CD4-positive, alpha-beta T cell treated with Interleukin-2 at 100 ng/mL for 4 hours (primary cell): ENCODE results near the gene ZG16.

Experiments
- DNase-seq: peaks from one replicate; pipeline ENCODE4 v3.0.0-alpha.2; 2020; ENCODE audit warnings: low spot score

The ZG16 gene

DNA sequence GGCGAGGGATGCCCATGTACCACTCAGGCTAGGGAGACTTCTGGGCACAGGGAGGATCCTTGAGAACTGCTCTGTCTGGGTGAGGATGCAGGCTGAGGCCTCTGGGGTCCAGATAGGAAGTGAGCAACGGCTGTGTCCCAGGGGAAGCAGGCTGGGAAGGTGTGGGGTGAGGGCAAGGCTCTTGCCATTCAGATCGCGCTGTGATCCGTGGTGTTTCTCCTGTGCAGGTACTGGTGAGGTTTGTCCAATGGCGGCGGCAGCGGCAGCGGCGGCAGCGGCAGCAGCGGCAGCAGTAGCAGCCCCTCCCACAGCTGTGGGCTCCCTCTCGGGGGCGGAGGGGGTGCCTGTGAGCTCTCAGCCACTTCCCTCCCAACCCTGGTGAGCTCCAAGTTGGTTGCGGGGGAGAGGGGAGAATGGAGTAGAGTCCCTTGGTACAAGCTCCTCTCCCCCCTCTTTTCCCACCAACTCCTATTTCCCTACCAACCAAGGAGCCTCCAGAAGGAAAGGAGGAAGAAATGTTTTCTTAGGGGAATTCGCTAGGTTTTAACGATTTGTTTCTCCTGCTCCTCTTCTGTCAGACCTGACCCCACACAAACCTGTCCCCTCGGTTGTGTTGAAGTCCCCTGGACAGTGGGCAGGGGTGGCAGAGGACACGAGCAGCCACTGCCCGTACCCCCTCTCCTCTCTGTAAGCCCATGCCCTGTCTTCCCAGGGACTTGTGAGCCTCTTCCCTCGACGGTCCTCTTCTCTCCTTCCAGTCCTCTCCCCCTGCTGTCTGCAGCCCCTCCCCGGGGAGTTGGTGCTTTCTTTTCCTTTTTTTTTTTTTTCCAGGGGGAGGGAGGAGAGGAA, 32.0 kb downstream of the ZG16 start:
- DNase-seq, result peak; percentile 47

DNA sequence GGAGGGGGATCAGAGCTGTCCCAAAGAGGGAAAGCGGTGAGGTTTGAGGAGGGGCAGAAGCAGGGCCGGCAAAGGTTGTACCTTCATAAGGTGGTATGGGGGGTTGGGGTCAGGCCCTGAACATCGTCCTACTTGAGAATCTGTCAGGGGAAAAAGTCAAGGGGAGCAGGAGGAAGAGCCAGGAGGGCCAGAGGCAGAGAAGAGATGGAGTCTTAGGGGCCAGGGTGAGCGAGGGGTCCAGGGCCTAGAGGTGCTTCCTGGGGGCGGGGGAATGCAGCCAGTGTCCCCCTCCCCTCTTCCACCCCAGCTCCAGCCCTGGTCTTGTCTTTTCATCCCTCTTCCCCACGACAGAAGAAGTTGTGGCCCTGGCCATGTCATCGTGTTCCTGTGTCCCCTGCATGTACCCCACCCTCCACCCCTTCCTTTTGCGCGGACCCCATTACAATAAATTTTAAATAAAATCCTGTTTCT, 32.7 kb downstream of the ZG16 start:
- no peak for DNase-seq

DNA sequence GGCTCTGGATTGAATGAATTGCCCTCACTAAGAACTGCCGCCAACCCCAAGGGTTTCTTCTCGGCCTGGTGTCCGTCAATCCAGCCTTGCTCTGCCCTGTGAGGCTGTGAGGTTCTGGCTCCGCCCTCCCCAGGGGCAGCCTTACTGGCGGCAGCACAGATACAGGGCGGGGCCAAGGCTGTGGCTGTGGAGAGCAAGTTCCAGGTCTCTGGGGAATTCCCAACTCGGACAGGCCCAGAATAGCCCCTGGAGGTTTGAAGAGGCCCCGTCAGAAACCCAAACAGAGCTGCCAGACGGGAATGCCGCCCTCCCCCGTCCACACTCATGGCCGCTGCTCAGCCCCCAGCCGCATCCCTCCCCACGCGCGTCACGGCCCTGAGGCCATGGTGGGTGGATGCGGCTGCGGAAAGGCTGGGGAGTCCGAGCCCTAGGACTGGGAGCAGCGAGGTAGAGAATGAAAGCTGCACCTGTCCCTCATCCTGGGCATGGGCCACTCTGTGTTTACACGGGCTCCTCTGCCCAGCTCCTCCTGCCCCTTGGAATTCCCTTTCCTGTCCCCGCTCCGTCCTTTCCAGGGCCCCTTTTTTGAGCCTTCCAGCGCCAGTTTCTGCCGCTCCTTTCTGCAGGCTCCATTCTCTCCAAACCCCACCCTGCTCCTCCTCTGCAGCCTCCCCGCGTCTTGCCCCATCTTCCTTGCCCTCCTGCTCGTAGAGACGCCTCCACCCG, 33.3 kb downstream of the ZG16 start:
- DNase-seq, result peak; percentile 71

DNA sequence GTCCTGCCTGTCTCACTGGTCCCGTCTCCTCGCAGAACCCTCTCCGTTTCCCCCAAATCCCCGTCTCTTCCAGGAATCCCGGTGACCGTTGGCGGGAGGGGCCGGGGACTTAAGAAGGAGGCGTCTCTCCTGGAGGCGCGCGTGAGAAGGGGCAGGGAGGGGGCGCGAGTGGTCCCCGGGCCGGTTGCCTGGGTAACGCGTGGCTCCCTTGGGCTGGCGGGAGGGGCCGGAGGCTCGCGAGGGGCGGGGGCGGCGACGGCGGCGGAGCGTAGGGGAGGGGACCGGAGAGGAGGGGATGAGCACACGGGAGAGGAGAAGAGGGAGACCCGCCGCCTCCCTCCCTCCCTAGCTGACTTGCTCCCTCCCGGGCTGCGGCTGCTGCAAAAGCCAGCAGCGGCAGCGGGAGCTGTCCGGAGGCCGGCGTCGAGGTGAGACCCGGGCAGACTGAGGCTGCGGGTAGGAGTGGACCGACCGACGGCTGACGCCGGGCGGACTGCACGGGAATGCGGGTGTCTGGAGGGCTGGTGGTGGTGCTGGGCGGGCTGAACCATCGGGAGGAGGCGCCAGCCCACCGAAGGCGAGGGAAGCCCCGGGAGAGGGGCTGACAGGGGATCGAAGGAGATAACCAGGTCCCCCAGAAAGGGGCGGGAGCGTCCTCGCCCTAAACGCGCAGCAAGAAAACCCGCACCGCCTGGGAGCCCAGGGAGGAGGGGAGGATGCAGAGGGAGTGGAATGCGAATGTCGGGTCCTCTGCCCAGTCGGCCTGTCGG, 34.0 kb downstream of the ZG16 start, which contains the start of gene PRRT2:
Gene PRRT2, plus strand, starts transcription at position 298 of the 770 bp plus-strand sequence. CDS start 862 bp downstream, outside the sequence.
- DNase-seq, result peak; percentile 57

DNA sequence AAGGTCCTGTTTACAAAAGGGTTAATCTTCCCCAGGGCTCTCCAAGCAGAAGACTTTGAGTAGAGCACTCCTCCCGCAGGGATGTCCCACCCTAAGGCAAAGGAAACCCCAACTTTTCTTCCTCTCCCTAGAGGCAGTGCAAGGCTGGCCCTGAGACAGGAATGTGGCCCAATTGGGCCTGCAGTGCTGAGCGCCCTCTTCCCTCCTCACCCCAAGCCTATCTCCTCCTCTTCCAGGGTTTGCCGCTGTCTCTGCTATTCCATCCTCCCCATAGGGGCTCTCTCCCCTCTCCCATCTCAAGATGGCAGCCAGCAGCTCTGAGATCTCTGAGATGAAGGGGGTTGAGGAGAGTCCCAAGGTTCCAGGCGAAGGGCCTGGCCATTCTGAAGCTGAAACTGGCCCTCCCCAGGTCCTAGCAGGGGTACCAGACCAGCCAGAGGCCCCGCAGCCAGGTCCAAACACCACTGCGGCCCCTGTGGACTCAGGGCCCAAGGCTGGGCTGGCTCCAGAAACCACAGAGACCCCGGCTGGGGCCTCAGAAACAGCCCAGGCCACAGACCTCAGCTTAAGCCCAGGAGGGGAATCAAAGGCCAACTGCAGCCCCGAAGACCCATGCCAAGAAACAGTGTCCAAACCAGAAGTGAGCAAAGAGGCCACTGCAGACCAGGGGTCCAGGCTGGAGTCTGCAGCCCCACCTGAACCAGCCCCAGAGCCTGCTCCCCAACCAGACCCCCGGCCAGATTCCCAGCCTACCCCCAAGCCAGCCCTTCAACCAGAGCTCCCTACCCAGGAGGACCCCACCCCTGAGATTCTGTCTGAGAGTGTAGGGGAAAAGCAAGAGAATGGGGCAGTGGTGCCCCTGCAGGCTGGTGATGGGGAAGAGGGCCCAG, 34.9 kb downstream of the ZG16 start:
- no peak for DNase-seq

DNA sequence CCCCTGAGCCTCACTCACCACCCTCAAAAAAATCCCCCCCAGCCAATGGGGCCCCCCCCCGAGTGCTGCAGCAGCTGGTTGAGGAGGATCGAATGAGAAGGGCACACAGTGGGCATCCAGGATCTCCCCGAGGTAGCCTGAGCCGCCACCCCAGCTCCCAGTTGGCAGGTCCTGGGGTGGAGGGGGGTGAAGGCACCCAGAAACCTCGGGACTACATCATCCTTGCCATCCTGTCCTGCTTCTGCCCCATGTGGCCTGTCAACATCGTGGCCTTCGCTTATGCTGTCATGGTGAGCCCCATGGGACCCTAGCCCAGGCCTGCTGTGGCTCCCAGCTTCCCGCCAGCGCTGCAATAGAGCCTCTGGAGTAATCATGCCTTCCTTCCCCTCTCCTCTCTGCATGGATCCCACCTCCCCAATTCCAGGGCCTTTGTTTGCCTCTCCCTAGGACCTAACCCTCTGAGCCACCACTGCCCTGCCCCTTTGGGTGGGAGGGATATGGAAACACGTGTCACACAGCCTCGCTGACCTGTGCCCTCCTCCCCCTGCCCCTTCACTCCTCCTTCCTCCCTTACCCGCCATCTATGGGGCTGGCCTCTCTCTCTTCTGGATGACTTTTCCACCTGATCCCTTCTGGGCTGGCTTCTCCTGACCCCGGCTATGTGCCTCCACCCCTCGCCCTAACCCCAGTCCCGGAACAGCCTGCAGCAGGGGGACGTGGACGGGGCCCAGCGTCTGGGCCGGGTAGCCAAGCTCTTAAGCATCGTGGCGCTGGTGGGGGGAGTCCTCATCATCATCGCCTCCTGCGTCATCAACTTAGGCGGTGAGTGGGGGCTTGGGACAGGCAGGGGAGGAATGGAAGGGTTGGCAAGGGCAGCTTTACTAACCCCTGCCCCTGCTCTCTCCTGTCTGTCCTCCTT, 35.8 kb downstream of the ZG16 start:
- DNase-seq, result no peak

DNA sequence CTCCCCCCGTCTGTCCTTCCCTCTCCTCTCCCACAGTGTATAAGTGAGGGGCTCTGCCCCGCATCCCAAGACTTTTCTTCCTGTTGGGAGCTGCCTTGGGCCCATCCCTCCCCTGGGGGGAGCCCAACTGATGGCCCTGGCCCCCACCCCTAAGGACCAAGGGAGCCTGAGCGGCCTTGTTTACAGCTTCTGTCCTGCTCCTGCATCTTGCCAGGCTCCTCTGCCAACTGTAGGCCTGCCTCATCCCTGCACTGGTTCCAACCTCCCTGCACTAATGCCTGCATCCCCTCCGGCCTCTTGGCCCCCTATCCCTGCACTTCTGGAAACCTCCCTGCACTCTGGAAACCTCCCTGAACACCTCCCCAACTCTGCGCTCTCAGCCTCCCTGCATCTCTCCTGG, 36.5 kb downstream of the ZG16 start:
- no peak for DNase-seq

DNA sequence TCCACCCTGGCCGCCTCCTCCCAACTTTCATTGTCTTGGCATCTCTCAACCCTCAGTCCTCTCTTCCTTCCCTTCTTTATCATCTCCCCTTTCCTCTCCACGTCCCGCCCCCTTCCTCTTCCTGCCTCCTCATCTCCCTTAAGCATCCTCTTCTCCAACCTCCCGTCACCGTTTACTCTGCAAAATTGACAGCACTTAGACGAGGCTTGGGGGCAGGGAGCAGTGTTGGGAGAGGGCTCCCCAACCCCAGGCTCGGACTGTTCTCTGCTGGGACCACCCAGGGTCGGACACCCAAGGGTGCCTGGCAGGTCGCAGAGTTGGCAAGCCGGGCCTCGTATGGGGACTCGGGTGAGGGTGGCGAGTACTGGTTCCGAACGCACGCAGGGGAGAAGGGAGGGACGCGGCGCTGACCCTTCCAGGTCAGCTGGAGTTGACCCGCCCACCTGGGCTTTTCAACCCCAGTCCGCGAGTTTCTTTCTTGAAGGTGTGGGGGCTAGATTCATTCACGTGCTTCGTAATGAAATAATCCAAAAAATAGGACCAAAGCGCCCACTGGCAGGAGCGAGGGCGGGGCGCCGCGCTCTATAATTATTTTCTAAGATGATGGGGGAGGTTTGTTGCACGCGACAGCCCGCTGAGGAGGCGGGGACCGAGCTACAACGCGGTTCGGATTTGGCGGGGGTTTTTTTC, 37.1 kb downstream of the ZG16 start:
- DNase-seq, result no peak

DNA sequence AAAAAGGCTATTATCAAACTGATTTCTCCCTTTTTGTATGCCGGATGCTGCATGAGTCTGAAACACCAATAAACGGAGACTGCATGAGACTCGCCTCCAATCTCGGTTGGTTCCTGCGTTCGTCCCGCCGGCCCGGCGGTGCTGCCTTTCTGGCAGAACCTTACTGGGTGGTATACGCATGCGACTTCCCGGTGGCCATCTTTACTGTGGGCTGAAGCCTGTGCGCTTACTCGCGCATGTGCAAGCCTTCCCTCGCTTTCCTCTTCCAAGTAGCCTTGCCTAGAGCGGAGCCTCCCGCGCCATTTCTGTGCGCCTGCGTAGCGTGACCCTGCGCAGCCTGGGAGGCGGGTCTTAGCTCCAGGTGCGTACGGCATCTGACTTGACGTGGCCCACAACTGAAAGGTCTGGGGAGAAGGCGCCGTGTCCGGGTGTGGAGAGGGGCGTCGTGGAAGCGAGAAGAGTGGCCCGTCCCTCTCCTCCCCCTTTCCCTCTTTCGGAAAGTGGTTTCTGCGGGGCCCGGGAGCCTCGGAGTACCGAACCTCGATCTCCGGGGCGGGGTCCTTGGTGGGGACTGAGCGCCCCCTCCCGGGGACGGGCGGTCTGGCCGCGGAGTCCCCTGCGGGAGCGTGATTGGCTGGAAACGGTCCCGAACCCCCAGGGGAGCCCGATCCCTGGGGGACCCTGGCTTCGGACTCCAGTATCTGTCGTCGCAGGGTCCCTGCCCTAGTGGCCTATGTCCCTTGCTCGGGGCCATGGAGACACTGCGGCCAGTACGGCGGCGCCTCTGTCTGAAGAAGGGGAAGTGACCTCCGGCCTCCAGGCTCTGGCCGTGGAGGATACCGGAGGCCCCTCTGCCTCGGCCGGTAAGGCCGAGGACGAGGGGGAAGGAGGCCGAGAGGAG, 38.0 kb downstream of the ZG16 start, which contains the start of gene PAGR1:
Gene PAGR1, plus strand, starts transcription at position 360 of the 901 bp plus-strand sequence. Its CDS starts 374 bp downstream, at position 734.
- DNase-seq, result peak; percentile 100

DNA sequence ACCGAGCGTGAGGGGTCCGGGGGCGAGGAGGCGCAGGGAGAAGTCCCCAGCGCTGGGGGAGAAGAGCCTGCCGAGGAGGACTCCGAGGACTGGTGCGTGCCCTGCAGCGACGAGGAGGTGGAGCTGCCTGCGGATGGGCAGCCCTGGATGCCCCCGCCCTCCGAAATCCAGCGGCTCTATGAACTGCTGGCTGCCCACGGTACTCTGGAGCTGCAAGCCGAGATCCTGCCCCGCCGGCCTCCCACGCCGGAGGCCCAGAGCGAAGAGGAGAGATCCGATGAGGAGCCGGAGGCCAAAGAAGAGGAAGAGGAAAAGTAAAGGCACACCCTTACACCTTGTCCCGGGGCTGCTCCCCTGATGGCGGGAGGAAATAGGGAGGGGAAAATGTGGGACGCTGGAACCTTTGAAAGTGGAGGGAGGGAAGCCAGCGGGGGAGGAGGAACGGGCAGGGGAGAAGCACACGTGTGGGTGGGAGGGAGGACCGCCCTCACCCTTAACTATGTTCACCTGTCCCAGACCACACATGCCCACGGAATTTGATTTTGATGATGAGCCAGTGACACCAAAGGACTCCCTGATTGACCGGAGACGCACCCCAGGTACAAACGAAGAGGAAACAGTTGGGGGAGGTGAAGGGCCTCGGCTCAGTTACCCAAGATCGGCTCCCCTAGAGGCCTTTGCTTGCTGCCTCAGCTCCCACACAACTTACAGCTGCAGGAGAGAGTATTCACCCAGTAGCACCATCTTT, 38.8 kb downstream of the ZG16 start:
- DNase-seq, result peak; percentile 41

DNA sequence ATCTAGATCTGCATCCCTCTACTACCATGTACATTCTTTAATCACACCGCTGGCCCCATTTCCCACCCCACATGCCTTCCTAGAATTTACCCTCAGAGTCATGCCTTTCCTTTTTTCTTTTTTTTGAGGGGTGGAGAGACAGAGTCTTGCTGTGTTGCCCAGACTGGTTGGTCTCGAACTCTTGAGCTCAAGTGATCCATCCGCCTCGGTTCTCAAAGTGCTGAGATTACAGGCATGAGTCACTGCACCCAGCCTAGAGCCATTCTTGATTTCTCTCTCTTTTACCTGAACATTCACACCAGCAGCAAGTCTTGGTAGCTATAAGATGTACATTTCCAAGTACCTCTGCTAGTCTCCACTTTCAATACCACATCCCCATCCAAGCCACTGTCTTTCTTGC, 40.0 kb downstream of the ZG16 start:
- no peak for DNase-seq

DNA sequence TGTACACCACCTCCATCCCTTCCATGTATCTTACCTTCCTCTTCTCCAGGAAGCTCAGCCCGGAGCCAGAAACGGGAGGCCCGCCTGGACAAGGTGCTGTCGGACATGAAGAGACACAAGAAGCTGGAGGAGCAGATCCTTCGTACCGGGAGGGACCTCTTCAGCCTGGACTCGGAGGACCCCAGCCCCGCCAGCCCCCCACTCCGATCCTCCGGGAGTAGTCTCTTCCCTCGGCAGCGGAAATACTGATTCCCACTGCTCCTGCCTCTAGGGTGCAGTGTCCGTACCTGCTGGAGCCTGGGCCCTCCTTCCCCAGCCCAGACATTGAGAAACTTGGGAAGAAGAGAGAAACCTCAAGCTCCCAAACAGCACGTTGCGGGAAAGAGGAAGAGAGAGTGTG, 41.5 kb downstream of the ZG16 start:
- DNase-seq, result no peak

DNA sequence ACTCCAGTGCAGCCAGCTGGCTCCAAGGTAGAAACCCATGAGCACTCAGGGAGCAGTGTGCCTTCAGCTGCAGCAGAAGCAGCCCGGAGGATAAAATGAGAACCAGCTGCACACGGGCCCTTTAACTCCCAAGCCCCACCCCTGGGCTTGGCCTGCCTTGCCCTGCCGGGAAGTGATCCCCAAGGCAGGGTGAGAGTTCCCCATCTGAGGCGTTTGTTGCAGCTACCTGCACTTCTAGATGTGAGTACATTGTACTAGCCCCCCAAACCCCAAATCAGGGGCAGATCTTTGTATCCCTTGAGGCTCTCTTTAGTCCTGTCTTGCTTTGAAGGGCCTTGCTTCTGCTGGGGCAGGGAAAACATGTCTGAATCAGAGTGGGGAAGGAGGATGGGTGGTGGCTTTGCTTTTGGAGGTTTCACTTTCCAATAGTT, 42.2 kb downstream of the ZG16 start, which contains the start of gene MVP:
Gene MVP, plus strand, starts transcription at position 192 of the 431 bp plus-strand sequence. CDS start 10,088 bp downstream, outside the sequence.
- peak; percentile 52 for DNase-seq

DNA sequence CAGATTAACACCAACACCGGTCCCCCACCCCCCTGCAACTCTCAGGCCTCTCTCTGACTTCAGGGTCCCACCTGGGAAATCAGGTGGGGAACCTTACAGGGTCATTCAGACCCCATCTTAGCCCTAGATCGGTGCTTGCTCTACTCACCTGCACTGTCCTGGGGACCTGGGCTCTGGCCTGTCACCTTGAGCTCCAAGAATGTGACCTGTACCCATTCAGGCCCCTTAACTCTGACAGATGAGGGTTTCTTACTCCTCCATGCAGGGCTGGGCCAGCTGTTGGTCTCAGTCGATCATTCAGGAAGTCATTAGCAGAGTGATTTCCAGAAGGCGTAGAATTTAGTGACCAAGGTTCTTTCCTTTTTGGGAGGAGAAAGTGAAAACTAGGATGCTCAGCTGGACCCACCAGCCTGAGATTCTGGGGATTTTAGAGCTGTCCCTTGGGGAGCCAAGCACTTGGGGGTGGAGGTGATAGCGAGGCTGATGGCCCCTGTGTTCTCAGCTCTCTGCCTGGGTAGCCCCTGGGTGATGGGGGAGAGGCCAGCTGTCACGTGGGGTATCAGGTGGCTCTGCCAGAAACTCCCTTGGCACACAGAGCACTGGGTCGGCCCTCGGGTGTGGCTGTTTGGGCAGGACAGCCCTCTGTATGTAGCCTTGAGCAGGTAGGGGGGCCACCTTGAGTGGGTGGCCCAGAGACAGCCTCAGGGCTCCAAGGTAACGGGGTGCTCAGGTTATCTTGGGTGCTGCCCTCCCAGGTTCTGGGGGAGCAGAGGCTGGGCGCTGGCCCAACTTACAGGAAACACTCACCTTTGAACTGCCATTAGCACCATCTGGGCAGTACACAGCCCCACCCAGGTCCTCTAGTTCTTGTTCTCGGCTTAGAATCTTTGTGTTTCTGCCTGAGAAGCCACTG, 42.9 kb downstream of the ZG16 start:
- DNase-seq, result peak; percentile 66

DNA sequence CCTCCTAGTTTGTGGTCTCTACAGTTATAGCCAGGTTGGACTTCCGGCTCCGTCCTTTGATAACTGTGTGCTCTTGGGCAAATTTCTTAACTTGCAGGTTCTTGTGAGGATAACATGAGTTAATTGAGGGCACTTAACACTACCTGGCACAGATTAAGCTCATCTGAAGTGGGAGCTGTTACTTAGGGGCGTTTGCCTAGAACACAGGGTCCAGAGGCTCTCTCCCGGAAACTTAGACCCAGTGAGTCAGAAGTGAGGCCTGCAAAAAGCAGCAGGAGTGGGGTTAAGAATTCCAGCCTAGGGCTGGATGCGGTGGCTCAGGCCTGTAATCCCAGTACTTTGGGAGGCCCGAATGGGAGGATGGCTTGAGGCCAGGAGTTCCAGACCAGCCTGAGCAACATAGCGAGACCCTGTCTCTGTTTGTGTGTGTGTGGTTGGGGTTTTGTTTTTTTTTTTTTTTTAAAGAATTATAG, 43.6 kb downstream of the ZG16 start:
- no peak for DNase-seq

DNA sequence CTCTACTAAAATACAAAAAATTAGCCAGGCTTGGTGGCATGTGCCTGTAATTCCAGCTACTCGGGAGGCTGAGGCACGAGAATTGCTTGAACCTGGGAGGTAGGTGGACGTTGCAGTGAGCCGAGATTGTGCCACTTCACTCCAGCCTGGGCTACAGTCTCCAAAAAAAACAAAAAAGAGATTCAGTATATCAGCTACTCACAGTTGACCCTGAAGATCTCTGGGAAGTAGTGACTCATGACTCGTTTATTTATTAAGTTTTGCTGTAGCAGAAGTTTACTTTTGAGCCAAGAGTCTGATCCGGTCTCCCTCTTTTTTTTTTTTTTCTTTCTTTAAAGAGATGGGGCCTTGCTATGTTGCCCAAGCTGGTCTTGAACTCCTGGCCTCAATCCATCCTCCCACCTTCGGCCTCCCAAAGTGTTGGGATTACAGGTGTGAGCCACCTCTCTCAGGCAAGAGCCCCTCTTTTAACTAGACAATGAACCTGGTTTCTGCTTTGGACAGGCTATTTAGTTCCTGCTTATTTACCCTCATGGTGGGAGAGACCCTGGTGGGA, 46.6 kb downstream of the ZG16 start:
- no peak for DNase-seq
